Activated T-helper 17 cell treated with anti-CD3 and anti-CD28 coated beads, Interleukin-2, amount 50 U/mL, for 72 hours (primary cell): ENCODE results near the gene SRPX. TPM values are rescaled to one million over a fixed set of nuclear protein-coding genes. Genes with fewer than 3 reads are reported as not detected.

Source experiments
- ATAC-seq: fragments of 150-1000 bp; cut with Tn5 transposase; replicated peaks from 2 replicates; pipeline ENCODE4 v1.10.0; 2021; ENCODE audit warnings: mild to moderate bottlenecking, moderate library complexity
- H3K27ac Mint-ChIP-seq: one replicate; pipeline ENCODE4 v1.8.0; 2022; ENCODE audit warnings: mixed read lengths
- H3K27me3 Mint-ChIP-seq: one replicate; pipeline ENCODE4 v1.8.0; 2022; ENCODE audit warnings: mixed read lengths
- H3K36me3 Mint-ChIP-seq: one replicate; pipeline ENCODE4 v1.8.0; 2022; ENCODE audit warnings: low read depth, mild to moderate bottlenecking, mixed read lengths
- H3K4me1 Mint-ChIP-seq: one replicate; pipeline ENCODE4 v1.8.0; 2022; ENCODE audit warnings: mixed read lengths
- H3K4me3 Mint-ChIP-seq: one replicate; pipeline ENCODE4 v1.8.0; 2022; ENCODE audit warnings: mild to moderate bottlenecking, mixed read lengths
- H3K9me3 Mint-ChIP-seq: one replicate; pipeline ENCODE4 v1.8.0; 2022; ENCODE audit warnings: mixed read lengths
- total RNA-seq, 2 donors: library from RNA; stranded (reverse); gene quantifications; one replicate each; pipeline ENCODE4 v1.2.3, GENCODE V29; 2022

The SRPX gene
- 1 to 10 TPM in 1 of 2 donors, under 1 TPM in 1; 0.65 to 1.4 TPM for total RNA-seq

GRCh38 chrX:38220415-38221390 is at the start of gene SRPX:
TSS of gene SRPX (minus strand) at chrX:38220871. CDS start at chrX:38220792, 79 bp downstream.
- ATAC-seq = no peak
- H3K4me3 Mint-ChIP-seq = peak within 1 kb of the TSS; percentile 49
- no peaks in the 10 kb centered on the region for H3K36me3 Mint-ChIP-seq
- H3K9me3 Mint-ChIP-seq = no peaks in the 10 kb centered on the region
- no peaks in the 10 kb centered on the region for H3K4me1 Mint-ChIP-seq
- peaks cover 27% of the 10 kb centered on the region for H3K27me3 Mint-ChIP-seq
- no peak within 1 kb of the TSS for H3K27ac Mint-ChIP-seq

- Mint-ChIP-seq H3K9me3 (no peaks in the 10 kb centered on the region), H3K4me1 (no peaks in the 10 kb centered on the region), H3K27ac (no peak overlapping the region), H3K36me3 (peaks cover 6% of the 10 kb centered on the region), H3K4me3 (no peak overlapping the region), H3K27me3 (no peaks in the 10 kb centered on the region)
- ATAC-seq = no peak
Observed at GRCh38 chrX:38268011-38268410, 47.3 kb upstream of the SRPX start.

- Mint-ChIP-seq H3K9me3 (no peaks in the 10 kb centered on the region), H3K27me3 (no peaks in the 10 kb centered on the region), H3K4me3 (no peak overlapping the region), H3K4me1 (no peaks in the 10 kb centered on the region), H3K27ac (no peak overlapping the region), H3K36me3 (no peaks in the 10 kb centered on the region)
- ATAC-seq = no peak
Observed at GRCh38 chrX:38262715-38263620, 42.3 kb upstream of the SRPX start.

- H3K4me3 Mint-ChIP-seq = no peak overlapping the region
- no peaks in the 10 kb centered on the region for H3K27me3 Mint-ChIP-seq
- no peaks in the 10 kb centered on the region for H3K36me3 Mint-ChIP-seq
- H3K4me1 Mint-ChIP-seq = no peaks in the 10 kb centered on the region
- ATAC-seq = no peak
- no peaks in the 10 kb centered on the region for H3K9me3 Mint-ChIP-seq
- no peak overlapping the region for H3K27ac Mint-ChIP-seq
Observed at GRCh38 chrX:38260231-38260630, 39.6 kb upstream of the SRPX start.

GRCh38 chrX:38256019-38256418 is 35.3 kb upstream of the SRPX start:
- no peaks in the 10 kb centered on the region for H3K4me1 Mint-ChIP-seq
- no peak overlapping the region for H3K27ac Mint-ChIP-seq
- H3K36me3 Mint-ChIP-seq = no peaks in the 10 kb centered on the region
- no peak for ATAC-seq
- H3K9me3 Mint-ChIP-seq = no peaks in the 10 kb centered on the region
- H3K27me3 Mint-ChIP-seq = peaks cover 3% of the 10 kb centered on the region
- no peak overlapping the region for H3K4me3 Mint-ChIP-seq

- Mint-ChIP-seq H3K9me3 (no peaks in the 10 kb centered on the region), H3K4me3 (no peak overlapping the region), H3K36me3 (no peaks in the 10 kb centered on the region), H3K4me1 (no peaks in the 10 kb centered on the region), H3K27ac (no peak overlapping the region), H3K27me3 (peaks cover 3% of the 10 kb centered on the region)
- no peak for ATAC-seq
Observed at GRCh38 chrX:38249965-38250364, 29.3 kb upstream of the SRPX start.

GRCh38 chrX:38247051-38247450 is 26.4 kb upstream of the SRPX start:
- peak; percentile 52 for ATAC-seq
- no peaks in the 10 kb centered on the region for H3K4me1 Mint-ChIP-seq
- no peaks in the 10 kb centered on the region for H3K36me3 Mint-ChIP-seq
- no peak overlapping the region for H3K27ac Mint-ChIP-seq
- no peaks in the 10 kb centered on the region for H3K9me3 Mint-ChIP-seq
- no peak overlapping the region for H3K4me3 Mint-ChIP-seq
- H3K27me3 Mint-ChIP-seq = no peaks in the 10 kb centered on the region

- Mint-ChIP-seq H3K27ac (no peak overlapping the region), H3K4me3 (no peak overlapping the region), H3K36me3 (no peaks in the 10 kb centered on the region), H3K4me1 (no peaks in the 10 kb centered on the region), H3K9me3 (no peaks in the 10 kb centered on the region), H3K27me3 (peaks cover 8% of the 10 kb centered on the region)
- no peak for ATAC-seq
Observed at GRCh38 chrX:38240541-38240940, 19.9 kb upstream of the SRPX start.

GRCh38 chrX:38236901-38237615 is 16.4 kb upstream of the SRPX start:
- Mint-ChIP-seq H3K4me1 (no peaks in the 10 kb centered on the region), H3K27me3 (peaks cover 17% of the 10 kb centered on the region), H3K27ac (no peak overlapping the region), H3K9me3 (no peaks in the 10 kb centered on the region), H3K36me3 (no peaks in the 10 kb centered on the region), H3K4me3 (no peak overlapping the region)
- no peak for ATAC-seq

GRCh38 chrX:38233891-38234667 is 13.4 kb upstream of the SRPX start:
- Mint-ChIP-seq H3K27me3 (peaks cover 17% of the 10 kb centered on the region), H3K36me3 (no peaks in the 10 kb centered on the region), H3K9me3 (no peaks in the 10 kb centered on the region), H3K4me3 (no peak overlapping the region), H3K4me1 (no peaks in the 10 kb centered on the region), H3K27ac (no peak overlapping the region)
- ATAC-seq = no peak

GRCh38 chrX:38232079-38232686 is 11.5 kb upstream of the SRPX start:
- no peaks in the 10 kb centered on the region for H3K9me3 Mint-ChIP-seq
- H3K4me1 Mint-ChIP-seq = no peaks in the 10 kb centered on the region
- H3K4me3 Mint-ChIP-seq = no peak overlapping the region
- H3K36me3 Mint-ChIP-seq = no peaks in the 10 kb centered on the region
- H3K27me3 Mint-ChIP-seq = peaks cover 10% of the 10 kb centered on the region
- H3K27ac Mint-ChIP-seq = no peak overlapping the region
- no peak for ATAC-seq

- no peak for ATAC-seq
- Mint-ChIP-seq H3K36me3 (no peaks in the 10 kb centered on the region), H3K9me3 (no peaks in the 10 kb centered on the region), H3K4me1 (no peaks in the 10 kb centered on the region), H3K27ac (no peak overlapping the region), H3K4me3 (no peak overlapping the region), H3K27me3 (peaks cover 15% of the 10 kb centered on the region)
Observed at GRCh38 chrX:38225093-38225492, 4.4 kb upstream of the SRPX start.

- peaks cover 19% of the 10 kb centered on the region for H3K27me3 Mint-ChIP-seq
- H3K27ac Mint-ChIP-seq = no peak overlapping the region
Observed at GRCh38 chrX:38224160-38224559, 3.5 kb upstream of the SRPX start.

More at GRCh38 chrX:38224160-38224559, 3.5 kb upstream of the SRPX start:
- no peaks in the 10 kb centered on the region for H3K9me3 Mint-ChIP-seq
- H3K4me1 Mint-ChIP-seq = no peaks in the 10 kb centered on the region
- no peak for ATAC-seq
- no peak overlapping the region for H3K4me3 Mint-ChIP-seq
- H3K36me3 Mint-ChIP-seq = no peaks in the 10 kb centered on the region
